T-helper 2 cell treated with Interferon-gamma antibody and Interleukin-4, amounts not matched to agents 5 μg/mL and 100 μg/mL, for 36 hours (primary cell): ENCODE measurements around the gene PDE4D.
"Not testable (repeated sequence)": the region's sequence is repeated elsewhere in the genome, so short reads cannot be mapped to it uniquely, and the experiment has no call there.

Experiments
- DNase-seq: peaks from one replicate; pipeline ENCODE4 v3.0.0; 2021; ENCODE audit warnings: low spot score
- H3K27ac Mint-ChIP-seq: one replicate; pipeline ENCODE4 v1.8.0; 2021; ENCODE audit warnings: mild to moderate bottlenecking, mixed read lengths
- H3K27me3 Mint-ChIP-seq: one replicate; pipeline ENCODE4 v1.8.0; 2021; ENCODE audit warnings: low read depth, mixed read lengths
- H3K36me3 Mint-ChIP-seq: one replicate; pipeline ENCODE4 v1.8.0; 2021; ENCODE audit warnings: low read depth, mixed read lengths
- H3K4me1 Mint-ChIP-seq: one replicate; pipeline ENCODE4 v1.8.0; 2021; ENCODE audit warnings: low read depth, mixed read lengths
- H3K4me3 Mint-ChIP-seq: one replicate; pipeline ENCODE4 v1.8.0; 2022; ENCODE audit warnings: mild to moderate bottlenecking, moderate library complexity, mixed read lengths
- H3K9me3 Mint-ChIP-seq: one replicate; pipeline ENCODE4 v1.8.0; 2021; ENCODE audit warnings: mixed read lengths

PDE4D gene

GRCh38 chr5:58965677-58966414 lies 927.7 kb downstream of the PDE4D start:
- DNase-seq = no peak
- Mint-ChIP-seq H3K4me3 (no peak overlapping the region), H3K27me3 (no peaks in the 10 kb centered on the region), H3K4me1 (no peaks in the 10 kb centered on the region), H3K27ac (no peak overlapping the region), H3K36me3 (peaks cover 9% of the 10 kb centered on the region), H3K9me3 (no peaks in the 10 kb centered on the region)

- no peaks in the 10 kb centered on the region for H3K36me3 Mint-ChIP-seq
- H3K9me3 Mint-ChIP-seq = no peaks in the 10 kb centered on the region
- DNase-seq = no peak
- H3K4me3 Mint-ChIP-seq = no peak overlapping the region
- no peaks in the 10 kb centered on the region for H3K4me1 Mint-ChIP-seq
- no peaks in the 10 kb centered on the region for H3K27me3 Mint-ChIP-seq
- H3K27ac Mint-ChIP-seq = no peak overlapping the region
Observed at GRCh38 chr5:58963821-58964220, 929.7 kb downstream of the PDE4D start.

- no peak for DNase-seq
- Mint-ChIP-seq H3K27ac (no peak overlapping the region), H3K4me1 (no peaks in the 10 kb centered on the region), H3K36me3 (no peaks in the 10 kb centered on the region), H3K4me3 (no peak overlapping the region), H3K27me3 (no peaks in the 10 kb centered on the region), H3K9me3 (no peaks in the 10 kb centered on the region)
Observed at GRCh38 chr5:58963361-58963760, 930.2 kb downstream of the PDE4D start.

GRCh38 chr5:58961631-58962280 lies 931.8 kb downstream of the PDE4D start:
- H3K9me3 Mint-ChIP-seq = no peaks in the 10 kb centered on the region
- no peak overlapping the region for H3K27ac Mint-ChIP-seq
- H3K36me3 Mint-ChIP-seq = no peaks in the 10 kb centered on the region
- no peaks in the 10 kb centered on the region for H3K4me1 Mint-ChIP-seq
- no peak overlapping the region for H3K4me3 Mint-ChIP-seq
- no peak for DNase-seq
- no peaks in the 10 kb centered on the region for H3K27me3 Mint-ChIP-seq

GRCh38 chr5:58958701-58959100 lies 934.8 kb downstream of the PDE4D start:
- H3K4me1 Mint-ChIP-seq = no peaks in the 10 kb centered on the region
- H3K36me3 Mint-ChIP-seq = no peaks in the 10 kb centered on the region
- H3K9me3 Mint-ChIP-seq = no peaks in the 10 kb centered on the region
- H3K27me3 Mint-ChIP-seq = peaks cover 5% of the 10 kb centered on the region
- H3K27ac Mint-ChIP-seq = no peak overlapping the region
- H3K4me3 Mint-ChIP-seq = no peak overlapping the region
- no peak for DNase-seq

GRCh38 chr5:58953218-58953617 lies 940.3 kb downstream of the PDE4D start:
- not testable (repeated sequence) for H3K36me3 Mint-ChIP-seq, H3K9me3 Mint-ChIP-seq, H3K27ac Mint-ChIP-seq, H3K4me1 Mint-ChIP-seq, H3K4me3 Mint-ChIP-seq, DNase-seq
- H3K27me3 Mint-ChIP-seq = peaks cover 17% of the 10 kb centered on the region

GRCh38 chr5:58950224-58950623 lies 943.3 kb downstream of the PDE4D start:
- Mint-ChIP-seq H3K27me3 (peaks cover 17% of the 10 kb centered on the region), H3K4me1 (peaks cover 2% of the 10 kb centered on the region), H3K27ac (no peak overlapping the region), H3K9me3 (no peaks in the 10 kb centered on the region), H3K4me3 (no peak overlapping the region), H3K36me3 (no peaks in the 10 kb centered on the region)
- no peak for DNase-seq

- Mint-ChIP-seq H3K27me3 (peaks cover 13% of the 10 kb centered on the region), H3K9me3 (no peaks in the 10 kb centered on the region), H3K4me3 (no peak overlapping the region), H3K36me3 (no peaks in the 10 kb centered on the region), H3K4me1 (peaks cover 2% of the 10 kb centered on the region), H3K27ac (no peak overlapping the region)
- no peak for DNase-seq
Observed at GRCh38 chr5:58946230-58946629, 947.3 kb downstream of the PDE4D start.

- Mint-ChIP-seq H3K27me3 (peaks cover 11% of the 10 kb centered on the region), H3K36me3 (no peaks in the 10 kb centered on the region), H3K4me1 (peaks cover 2% of the 10 kb centered on the region), H3K4me3 (no peak overlapping the region), H3K27ac (no peak overlapping the region), H3K9me3 (no peaks in the 10 kb centered on the region)
- DNase-seq = no peak
Observed at GRCh38 chr5:58944221-58944620, 949.3 kb downstream of the PDE4D start.

- Mint-ChIP-seq H3K9me3 (no peaks in the 10 kb centered on the region), H3K27me3 (peaks cover 11% of the 10 kb centered on the region), H3K4me1 (no peaks in the 10 kb centered on the region), H3K36me3 (no peaks in the 10 kb centered on the region), H3K27ac (no peak overlapping the region), H3K4me3 (no peak overlapping the region)
- DNase-seq = no peak
Observed at GRCh38 chr5:58940446-58940845, 953.1 kb downstream of the PDE4D start.

- H3K36me3 Mint-ChIP-seq = no peaks in the 10 kb centered on the region
- H3K4me1 Mint-ChIP-seq = peaks cover 6% of the 10 kb centered on the region
- DNase-seq = no peak
- no peaks in the 10 kb centered on the region for H3K9me3 Mint-ChIP-seq
- no peak overlapping the region for H3K27ac Mint-ChIP-seq
- no peak overlapping the region for H3K4me3 Mint-ChIP-seq
- peaks cover 8% of the 10 kb centered on the region for H3K27me3 Mint-ChIP-seq
Observed at GRCh38 chr5:58939664-58940063, 953.9 kb downstream of the PDE4D start.

- Mint-ChIP-seq H3K9me3 (no peaks in the 10 kb centered on the region), H3K4me1 (peaks cover 12% of the 10 kb centered on the region), H3K27me3 (peaks cover 6% of the 10 kb centered on the region), H3K4me3 (no peak overlapping the region), H3K27ac (no peak overlapping the region), H3K36me3 (no peaks in the 10 kb centered on the region)
- no peak for DNase-seq
Observed at GRCh38 chr5:58938563-58939424, 954.7 kb downstream of the PDE4D start.

- Mint-ChIP-seq H3K4me1 (peaks cover 12% of the 10 kb centered on the region), H3K4me3 (no peak overlapping the region), H3K9me3 (no peaks in the 10 kb centered on the region), H3K27ac (no peak overlapping the region), H3K27me3 (peaks cover 5% of the 10 kb centered on the region), H3K36me3 (no peaks in the 10 kb centered on the region)
- DNase-seq = no peak
Observed at GRCh38 chr5:58937031-58937681, 956.4 kb downstream of the PDE4D start.
